ENCODE measurements around the gene PPIL1. TPM values are rescaled to one million over a fixed set of nuclear protein-coding genes. Genes with fewer than 3 reads are reported as not detected.

Gene PPIL1
- total and polyA plus RNA-seq, 2 of the 4 experiments (the other 2 are of a cell fraction): 28.4 to 58.4 TPM

DNA sequence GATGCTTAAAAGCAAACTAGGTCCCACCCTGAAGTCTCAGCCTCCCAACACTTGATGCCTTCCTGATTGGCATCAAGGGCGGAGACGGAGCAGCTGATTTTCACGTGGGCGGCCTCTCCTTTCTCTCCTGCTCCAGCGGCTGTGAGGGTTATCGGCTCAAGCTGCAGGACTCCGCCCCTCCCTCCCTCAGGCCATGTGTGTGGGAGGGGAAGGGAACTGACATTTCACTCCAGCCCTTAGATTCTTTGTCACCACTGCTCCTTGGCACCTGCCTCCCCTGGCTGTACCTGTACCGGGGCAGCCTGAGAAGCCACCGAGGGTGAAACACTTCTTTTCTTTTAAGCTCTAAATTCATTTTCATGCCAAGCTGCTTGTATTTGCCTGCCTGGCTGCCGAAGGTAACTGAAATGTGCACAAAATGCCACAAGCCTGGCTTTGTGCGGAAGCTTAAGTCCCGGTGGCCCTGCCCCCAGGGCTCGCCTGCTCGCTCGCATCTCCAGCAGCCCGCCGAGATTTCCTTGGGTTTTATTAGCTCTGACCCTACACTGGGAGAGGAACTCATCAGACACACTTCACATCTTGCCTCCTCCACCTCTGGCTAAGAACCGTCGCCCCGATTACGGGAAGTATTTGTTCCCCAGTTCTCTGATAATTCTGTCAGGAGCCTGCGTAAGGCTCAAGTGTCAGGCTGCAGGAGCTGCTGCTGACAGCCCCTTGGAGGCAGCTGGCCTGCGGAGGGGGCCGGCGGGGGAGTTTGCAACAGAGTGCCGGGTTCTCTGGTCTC is 25.8 kb downstream of the PPIL1 start:
- POLR2A ChIA-PET (ENCODE audit: unreplicated experiment): interaction anchor here (0.9 kb wide), 1 partner anchor 26 kb away, joined by 3 read pairs; no protein-coding TSS in a partner anchor
- H3K4me2 ChIP-seq (ENCODE audit: low read depth, low read length): peak overlapping the region; percentile 10; the same call in 1 of the 2 replicates
- TF ChIP-seq MAZ (IDR thresholded peaks at IDR 0.05; ENCODE audit: borderline replicate concordance, low read depth, low read length): no peak
- TF ChIP-seq NFE2L2 (IDR thresholded peaks at IDR 0.05; ENCODE audit: low read depth, low read length): no peak
- TF ChIP-seq SMC3 (IDR thresholded peaks at IDR 0.05; ENCODE audit: low read depth, low read length): no peak
- TF ChIP-seq, protein P1, sequence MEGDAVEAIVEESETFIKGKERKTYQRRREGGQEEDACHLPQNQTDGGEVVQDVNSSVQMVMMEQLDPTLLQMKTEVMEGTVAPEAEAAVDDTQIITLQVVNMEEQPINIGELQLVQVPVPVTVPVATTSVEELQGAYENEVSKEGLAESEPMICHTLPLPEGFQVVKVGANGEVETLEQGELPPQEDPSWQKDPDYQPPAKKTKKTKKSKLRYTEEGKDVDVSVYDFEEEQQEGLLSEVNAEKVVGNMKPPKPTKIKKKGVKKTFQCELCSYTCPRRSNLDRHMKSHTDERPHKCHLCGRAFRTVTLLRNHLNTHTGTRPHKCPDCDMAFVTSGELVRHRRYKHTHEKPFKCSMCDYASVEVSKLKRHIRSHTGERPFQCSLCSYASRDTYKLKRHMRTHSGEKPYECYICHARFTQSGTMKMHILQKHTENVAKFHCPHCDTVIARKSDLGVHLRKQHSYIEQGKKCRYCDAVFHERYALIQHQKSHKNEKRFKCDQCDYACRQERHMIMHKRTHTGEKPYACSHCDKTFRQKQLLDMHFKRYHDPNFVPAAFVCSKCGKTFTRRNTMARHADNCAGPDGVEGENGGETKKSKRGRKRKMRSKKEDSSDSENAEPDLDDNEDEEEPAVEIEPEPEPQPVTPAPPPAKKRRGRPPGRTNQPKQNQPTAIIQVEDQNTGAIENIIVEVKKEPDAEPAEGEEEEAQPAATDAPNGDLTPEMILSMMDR (conservative IDR thresholded peaks at IDR 0.05; ENCODE audit: low read depth, low read length): no peak
- no peak for TF ChIP-seq RFX5 (IDR thresholded peaks at IDR 0.05; ENCODE audit: low read depth, low read length)
- TF ChIP-seq, protein P2, sequence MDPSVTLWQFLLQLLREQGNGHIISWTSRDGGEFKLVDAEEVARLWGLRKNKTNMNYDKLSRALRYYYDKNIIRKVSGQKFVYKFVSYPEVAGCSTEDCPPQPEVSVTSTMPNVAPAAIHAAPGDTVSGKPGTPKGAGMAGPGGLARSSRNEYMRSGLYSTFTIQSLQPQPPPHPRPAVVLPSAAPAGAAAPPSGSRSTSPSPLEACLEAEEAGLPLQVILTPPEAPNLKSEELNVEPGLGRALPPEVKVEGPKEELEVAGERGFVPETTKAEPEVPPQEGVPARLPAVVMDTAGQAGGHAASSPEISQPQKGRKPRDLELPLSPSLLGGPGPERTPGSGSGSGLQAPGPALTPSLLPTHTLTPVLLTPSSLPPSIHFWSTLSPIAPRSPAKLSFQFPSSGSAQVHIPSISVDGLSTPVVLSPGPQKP (IDR thresholded peaks at IDR 0.05; ENCODE audit: borderline replicate concordance, low read depth, low read length): no peak
- TF ChIP-seq, protein P3, sequence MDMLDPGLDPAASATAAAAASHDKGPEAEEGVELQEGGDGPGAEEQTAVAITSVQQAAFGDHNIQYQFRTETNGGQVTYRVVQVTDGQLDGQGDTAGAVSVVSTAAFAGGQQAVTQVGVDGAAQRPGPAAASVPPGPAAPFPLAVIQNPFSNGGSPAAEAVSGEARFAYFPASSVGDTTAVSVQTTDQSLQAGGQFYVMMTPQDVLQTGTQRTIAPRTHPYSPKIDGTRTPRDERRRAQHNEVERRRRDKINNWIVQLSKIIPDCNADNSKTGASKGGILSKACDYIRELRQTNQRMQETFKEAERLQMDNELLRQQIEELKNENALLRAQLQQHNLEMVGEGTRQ (IDR thresholded peaks at IDR 0.05; ENCODE audit: low read depth, low read length): no peak
- no peak for TF ChIP-seq FOS (IDR thresholded peaks at IDR 0.05; ENCODE audit: low read depth, low read length)
- no peak for TF ChIP-seq MXI1 (IDR thresholded peaks at IDR 0.05; ENCODE audit: borderline replicate concordance, low read depth, low read length)
- no peak for TF ChIP-seq RCOR1 (IDR thresholded peaks at IDR 0.05; ENCODE audit: insufficient replicate concordance, low read length)
- TF ChIP-seq MAFK (IDR thresholded peaks at IDR 0.05; ENCODE audit: low read depth, low read length): no peak
- TF ChIP-seq BHLHE40 (IDR thresholded peaks at IDR 0.05; ENCODE audit: low read depth, low read length): no peak
- no peak for TF ChIP-seq CEBPB (IDR thresholded peaks at IDR 0.05; ENCODE audit: low read depth, low read length)
- TF ChIP-seq POLR2A (IDR thresholded peaks at IDR 0.05; ENCODE audit: low read depth, low read length): no peak

More for the DNA sequence above, 25.8 kb downstream of the PPIL1 start:
- Histone ChIP-seq H2BK120ac (ENCODE audit: low read depth, low read length) (no peak overlapping the region), H2BK5ac (ENCODE audit: low read depth, low read length, poor library complexity, severe bottlenecking) (no peak overlapping the region), H4K91ac (ENCODE audit: insufficient read depth, low read depth, low read length) (no peak overlapping the region), H3K56ac (ENCODE audit: extremely low read depth, insufficient read depth, low read length) (no peak overlapping the region), H2AK9ac (replicated peaks; ENCODE audit: low read depth, low read length, poor library complexity) (peak overlapping the region; percentile 69), H3K14ac (replicated peaks; ENCODE audit: low read depth, low read length) (no peak overlapping the region; the same call in 1 of the 2 replicates), H3K9ac (ENCODE audit: low read depth, low read length) (no peak overlapping the region), H3K36me3 (ENCODE audit: control insufficient read depth, insufficient read depth, low read length) (no peaks in the 10 kb centered on the region), H3K79me1 (ENCODE audit: low read depth in 1 of 2, low read length in 2 of 2) (peaks cover 0 to 12% of the 10 kb centered on the region in 2 experiments; a peak in 2 of 4 replicates), H2BK15ac (ENCODE audit: low read depth, low read length) (no peak overlapping the region), H2AFZ (replicated peaks; ENCODE audit: low read length, poor library complexity) (peak overlapping the region; percentile 67), H3K27me3 (ENCODE audit: control insufficient read depth, insufficient read depth, low read length) (peaks cover 6% of the 10 kb centered on the region), H3K4ac (ENCODE audit: low read depth, low read length) (no peak overlapping the region), H3K27ac (ENCODE audit: insufficient read depth, low read length) (no peak overlapping the region), H2AK5ac (ENCODE audit: low read depth, low read length) (peak overlapping the region; percentile 23; the same call in 1 of the 2 replicates), H3K18ac (ENCODE audit: low read depth, low read length) (no peak overlapping the region), H2BK20ac (ENCODE audit: low read depth, low read length) (no peak overlapping the region), H4K5ac (ENCODE audit: low read depth, low read length) (no peak overlapping the region), H3K9me3 (ENCODE audit: control insufficient read depth, insufficient read depth, low read length) (peaks cover 3% of the 10 kb centered on the region), H4K8ac (ENCODE audit: low read depth in 2 of 2, low read length in 2 of 2) (no peak overlapping the region), H3K23ac (ENCODE audit: low read depth, low read length) (no peak overlapping the region), H3K4me1 (ENCODE audit: control insufficient read depth, insufficient read depth, low read length) (peaks cover 8% of the 10 kb centered on the region), H3K9me1 (ENCODE audit: insufficient read depth, low read length) (peaks cover 13% of the 10 kb centered on the region), H3K4me3 (ENCODE audit: insufficient read depth, low read depth, low read length) (no peak overlapping the region), H4K20me1 (ENCODE audit: insufficient read depth, low read length) (no peaks in the 10 kb centered on the region)
- CTCF ChIA-PET: interaction anchor here (1.9 kb wide), 1 partner anchor 169 kb away, joined by 5 read pairs; no protein-coding TSS in a partner anchor
- 27% methylated on average over 7 of the region's 26 CpGs; no CpG with 5 or more reads in 1 of the 2 experiments for WGBS, 2 experiments (ENCODE audit: extremely low coverage in 2 of 2, insufficient read length in 1 of 2)
- in situ Hi-C loops (cut with MboI; ENCODE audit: low sequenced_read_pairs) (no loop called here), intact Hi-C loops (cut with micrococcal nuclease) (no loop called here), dilution Hi-C loops (cut with HindIII; ENCODE audit: low sequenced_read_pairs, unreplicated experiment) (no loop called here)
- BruUV-seq (replicated peaks): no TSS peak
- DNase-seq: no peak
- ATAC-seq (ENCODE audit: low read depth): peak; percentile 12; the same call in 1 of the 2 replicates

Measured in IMR-90 (cell line).